AG09319 (cell line): ENCODE results near the gene KRTAP10-7.
"Not testable (repeated sequence)": the region's sequence is repeated elsewhere in the genome, so short reads cannot be mapped to it uniquely, and the experiment has no call there.

Experiments
- DNase-seq: peaks from one replicate; pipeline ENCODE4 v3.0.0-alpha.2; 2010; ENCODE audit warnings: low read depth; ENCODE audit errors: extremely low read depth
- TF ChIP-seq, protein P1 (sequence below): IDR thresholded peaks from 2 replicates; pipeline ENCODE4 v1.5.1; 2011; ENCODE audit warnings: low read depth, mild to moderate bottlenecking, inconsistent platforms, low read length, moderate library complexity

Gene KRTAP10-7

GRCh38 chr21:44574457-44575306 lies 25.7 kb upstream of the KRTAP10-7 start:
- TF ChIP-seq, protein P1, sequence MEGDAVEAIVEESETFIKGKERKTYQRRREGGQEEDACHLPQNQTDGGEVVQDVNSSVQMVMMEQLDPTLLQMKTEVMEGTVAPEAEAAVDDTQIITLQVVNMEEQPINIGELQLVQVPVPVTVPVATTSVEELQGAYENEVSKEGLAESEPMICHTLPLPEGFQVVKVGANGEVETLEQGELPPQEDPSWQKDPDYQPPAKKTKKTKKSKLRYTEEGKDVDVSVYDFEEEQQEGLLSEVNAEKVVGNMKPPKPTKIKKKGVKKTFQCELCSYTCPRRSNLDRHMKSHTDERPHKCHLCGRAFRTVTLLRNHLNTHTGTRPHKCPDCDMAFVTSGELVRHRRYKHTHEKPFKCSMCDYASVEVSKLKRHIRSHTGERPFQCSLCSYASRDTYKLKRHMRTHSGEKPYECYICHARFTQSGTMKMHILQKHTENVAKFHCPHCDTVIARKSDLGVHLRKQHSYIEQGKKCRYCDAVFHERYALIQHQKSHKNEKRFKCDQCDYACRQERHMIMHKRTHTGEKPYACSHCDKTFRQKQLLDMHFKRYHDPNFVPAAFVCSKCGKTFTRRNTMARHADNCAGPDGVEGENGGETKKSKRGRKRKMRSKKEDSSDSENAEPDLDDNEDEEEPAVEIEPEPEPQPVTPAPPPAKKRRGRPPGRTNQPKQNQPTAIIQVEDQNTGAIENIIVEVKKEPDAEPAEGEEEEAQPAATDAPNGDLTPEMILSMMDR = no peak

GRCh38 chr21:44575307-44576024 lies 24.9 kb upstream of the KRTAP10-7 start:
- no peak for DNase-seq

More at GRCh38 chr21:44574457-44575306, 25.7 kb upstream of the KRTAP10-7 start:
- no peak for DNase-seq

GRCh38 chr21:44576025-44576420 lies 24.4 kb upstream of the KRTAP10-7 start:
- no peak for DNase-seq
- TF ChIP-seq, protein P1 = no peak

More at GRCh38 chr21:44575307-44576024, 24.9 kb upstream of the KRTAP10-7 start:
- TF ChIP-seq, protein P1 = no peak

GRCh38 chr21:44578371-44579055 lies 21.9 kb upstream of the KRTAP10-7 start:
- no peak for DNase-seq
- TF ChIP-seq, protein P1 = no peak

- TF ChIP-seq, protein P1 = no peak
- no peak for DNase-seq
Observed at GRCh38 chr21:44579056-44579832, 21.2 kb upstream of the KRTAP10-7 start.

- no peak for DNase-seq
- TF ChIP-seq, protein P1 = no peak
Observed at GRCh38 chr21:44579833-44580144, 20.6 kb upstream of the KRTAP10-7 start.

DNA sequence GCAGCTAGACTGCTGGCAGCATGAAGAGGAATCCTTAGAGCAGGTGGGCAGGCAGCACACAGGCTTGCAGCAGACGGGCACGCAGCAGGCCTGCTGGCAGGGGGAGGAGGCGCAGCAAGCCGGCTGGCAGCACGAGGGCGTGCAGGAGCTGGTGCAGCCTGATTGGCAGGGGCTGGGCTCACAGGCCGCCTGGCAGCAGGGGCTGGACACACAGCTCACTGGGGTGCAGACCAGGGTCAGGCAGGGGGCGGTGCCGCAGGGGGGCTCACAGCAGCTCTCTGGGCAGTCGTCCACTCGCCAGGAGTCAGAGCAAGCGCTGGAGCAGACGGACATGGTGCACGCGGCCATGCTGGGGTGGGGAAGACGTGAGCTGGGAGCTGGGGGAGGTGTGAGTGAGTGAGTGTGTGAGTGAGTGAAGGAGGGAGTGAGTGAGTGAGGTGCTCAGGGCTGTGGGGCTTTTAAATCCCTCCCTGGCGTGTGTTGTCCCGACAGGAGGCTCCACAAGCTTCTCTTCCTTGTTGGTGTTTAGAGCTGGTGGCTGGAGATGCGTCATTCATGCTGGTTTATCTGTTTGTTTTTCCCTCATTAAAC lies 20.1 kb upstream of the KRTAP10-7 start, which contains the start of gene KRTAP10-5:
KRTAP10-5 (minus strand) TSS at position 374 of the 591 bp plus-strand sequence; CDS start at position 348, 26 bp downstream.
- DNase-seq = not testable (repeated sequence)
